ENCODE data around the gene UGGT1. TPM values are rescaled to one million over a fixed set of nuclear protein-coding genes. Genes with fewer than 3 reads are reported as not detected.

UGGT1 gene
- total RNA-seq, 1 experiment from 2014 or later: 55.9 TPM

- Histone ChIP-seq H2AK5ac (ENCODE audit: insufficient read length, low read length) (no peak overlapping the region), H3K23me2 (ENCODE audit: insufficient read length, low read depth, low read length, poor library complexity, severe bottlenecking) (no peaks in the 10 kb centered on the region), H4K5ac (ENCODE audit: insufficient read length, low read depth, low read length) (no peak overlapping the region), H2BK120ac (ENCODE audit: low read depth, low read length, poor library complexity, severe bottlenecking) (no peak overlapping the region), H3K14ac (ENCODE audit: insufficient read depth, low read length) (no peak overlapping the region), H3K4me2 (ENCODE audit: insufficient read depth, insufficient read length, low read length) (no peak overlapping the region), H2AFZ (ENCODE audit: low read length) (no peak overlapping the region), H4K91ac (ENCODE audit: insufficient read length, low read depth, low read length) (no peak overlapping the region), H3T11ph (ENCODE audit: low read length) (no peak overlapping the region), H4K20me1 (ENCODE audit: control insufficient read depth, insufficient read depth, insufficient read length) (no peaks in the 10 kb centered on the region), H3K4me1 (ENCODE audit: insufficient read depth, low read length) (no peaks in the 10 kb centered on the region), H3K4ac (ENCODE audit: low read depth, low read length) (no peak overlapping the region), H3K27me3 (ENCODE audit: insufficient read depth, low read length) (no peaks in the 10 kb centered on the region), H3K56ac (ENCODE audit: insufficient read length, low read depth, low read length) (no peak overlapping the region), H3K79me2 (ENCODE audit: insufficient read depth, low read length) (no peaks in the 10 kb centered on the region), H2BK20ac (ENCODE audit: low read depth, low read length, poor library complexity, severe bottlenecking) (no peak overlapping the region), H3K79me1 (ENCODE audit: insufficient read depth, low read depth, low read length, poor library complexity, severe bottlenecking) (no peaks in the 10 kb centered on the region), H4K8ac (replicated peaks; ENCODE audit: insufficient read length, low read depth, low read length) (no peak overlapping the region), H3K27ac (ENCODE audit: insufficient read length, low read depth, low read length) (no peak overlapping the region), H3K18ac (ENCODE audit: insufficient read length, low read depth, low read length) (no peak overlapping the region), H3K9me3 (ENCODE audit: control insufficient read depth, low read depth, low read length) (no peaks in the 10 kb centered on the region), H2BK15ac (ENCODE audit: low read depth, low read length) (no peak overlapping the region), H2BK5ac (ENCODE audit: insufficient read length, low read length) (no peak overlapping the region), H3K23ac (ENCODE audit: insufficient read length, low read depth, low read length) (no peak overlapping the region), H3K9ac (ENCODE audit: extremely low read depth, insufficient read length, low read length) (no peak overlapping the region), H2BK12ac (ENCODE audit: insufficient read length, low read depth, low read length) (no peak overlapping the region)
- no peaks in the 10 kb centered on the region; the same call in none of the 2 replicates for H3K27me3 Mint-ChIP-seq (ENCODE audit: low read depth)
- no peaks in the 10 kb centered on the region for H3K36me3 Mint-ChIP-seq (ENCODE audit: insufficient read depth in 1 of 3, low read depth in 3 of 3)
- H3K4me3 Mint-ChIP-seq: no peak overlapping the region
- no peak overlapping the region for H3K27ac Mint-ChIP-seq
- no CpG with 5 or more reads among the region's 10 CpGs for WGBS (ENCODE audit: extremely low coverage, insufficient read length, low lambda C conversion rate)
- H3K4me1 Mint-ChIP-seq: peaks cover 4 to 6% of the 10 kb centered on the region in 2 experiments; a peak in 3 of 4 replicates
- no peak for DNase-seq
- peaks cover 0 to 2% of the 10 kb centered on the region in 2 experiments; a peak in 1 of 5 replicates for H3K9me3 Mint-ChIP-seq
- no peak for TF ChIP-seq CTCF (conservative IDR thresholded peaks at IDR 0.05)
Observed at GRCh38 chr2:128215897-128216642, 125.1 kb downstream of the UGGT1 start.

Data from H9 (cell line).